HTR-8/SVneo (cell line): Measurements from ENCODE around the gene SPRR4.
"Not testable (repeated sequence)": the region's sequence is repeated elsewhere in the genome, so short reads cannot be mapped to it uniquely, and the experiment has no call there.

Experiments used
- DNase-seq: peaks from one replicate; pipeline ENCODE4 v3.0.0; 2011; ENCODE audit warnings: low spot score, mixed read lengths; ENCODE audit not compliant: insufficient read length
- FAIRE-seq: peaks from 2 replicates; lab custom pipeline; 2011; peaks lifted over from hg19 to GRCh38; lab: Jason Lieb, UNC

Gene SPRR4

DNA sequence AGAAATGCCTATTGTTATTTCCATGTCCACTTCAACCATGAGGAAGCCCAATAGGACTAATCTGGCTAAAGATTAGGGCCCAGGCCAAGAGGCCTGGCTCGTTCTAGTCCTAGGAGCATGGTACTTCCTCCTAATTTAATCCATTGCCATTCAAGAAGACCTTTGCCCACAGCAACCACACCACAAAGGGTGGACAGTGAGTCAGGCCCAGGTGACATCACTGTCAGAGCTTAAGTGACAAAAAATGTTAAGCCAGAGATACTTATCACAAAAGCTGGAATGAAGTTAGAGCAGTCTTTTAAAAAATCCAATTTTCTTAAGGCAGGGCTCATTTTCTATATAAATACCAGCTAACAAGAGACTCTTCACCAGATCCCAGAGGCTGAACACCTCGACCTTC lies 30.9 kb downstream of the SPRR4 start, which contains the start of gene SPRR3:
TSS of gene SPRR3 (plus strand) at position 368 of the 400 bp plus-strand sequence. CDS start 1,272 bp downstream, outside the sequence.
- no peak for DNase-seq
- no peak for FAIRE-seq

DNA sequence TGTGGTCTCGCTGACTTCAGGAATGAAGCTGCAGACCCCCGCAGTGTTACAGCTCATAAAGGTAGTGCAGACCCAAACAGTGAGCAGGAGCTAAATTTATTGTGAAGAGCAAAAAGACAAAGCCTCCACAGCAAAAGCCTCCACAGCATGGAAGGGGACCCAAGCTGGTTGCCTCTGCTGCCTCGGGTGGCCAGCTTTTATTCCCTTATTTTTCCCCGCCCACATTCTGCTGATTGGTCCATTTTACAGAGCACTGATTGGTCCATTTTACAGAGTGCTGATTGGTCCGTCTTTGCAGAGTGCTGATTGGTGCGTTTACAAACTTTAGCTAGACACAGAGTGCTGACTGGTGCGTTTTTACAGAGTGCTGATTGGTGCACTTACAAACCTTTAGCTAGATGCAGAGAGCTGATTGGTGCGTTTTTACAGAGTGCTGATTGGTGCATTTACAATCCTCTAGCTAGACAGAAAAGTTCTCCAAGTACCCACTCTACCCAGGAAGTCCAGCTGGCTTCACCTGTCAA lies 40.8 kb downstream of the SPRR4 start:
- not testable (repeated sequence) for DNase-seq, FAIRE-seq

DNA sequence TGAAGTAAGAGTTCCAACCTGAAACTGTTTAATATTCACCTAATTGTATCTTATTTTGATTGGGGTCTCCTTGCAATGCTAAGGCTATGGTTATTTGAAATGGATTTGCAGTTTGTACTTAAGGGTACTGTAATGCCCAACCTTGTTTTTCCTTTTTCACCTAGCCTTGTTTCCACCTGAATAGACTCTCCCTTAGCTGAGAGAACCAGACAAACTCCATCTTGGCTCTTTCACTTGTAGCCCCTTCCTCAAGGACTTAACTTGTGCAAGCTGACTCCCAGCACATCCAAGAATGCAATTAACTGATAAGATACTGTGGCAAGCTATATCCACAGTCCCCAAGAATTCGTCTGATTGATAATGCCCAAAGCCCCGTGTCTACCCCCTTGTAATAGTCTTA lies 51.4 kb downstream of the SPRR4 start:
- DNase-seq = not testable (repeated sequence)

More for the DNA sequence above, 51.4 kb downstream of the SPRR4 start:
- not testable (repeated sequence) for FAIRE-seq
